RKO (cell line): Measurements from ENCODE around the gene FUT4.
A peak's percentile ranks its signal among the peaks of the same experiment; 100 is the strongest.
"Not testable (repeated sequence)": the region's sequence is repeated elsewhere in the genome, so short reads cannot be mapped to it uniquely, and the experiment has no call there.

ENCODE experiments used
- DNase-seq: peaks from one replicate; pipeline ENCODE4 v3.0.0-alpha.2; 2016; ENCODE audit warnings: low spot score

FUT4 gene

GRCh38 chr11:94568200-94568599 is 24.5 kb downstream of the FUT4 start:
- no peak for DNase-seq

GRCh38 chr11:94568717-94569116 is 25.0 kb downstream of the FUT4 start:
- no peak for DNase-seq

- DNase-seq, result not testable (repeated sequence)
Measured at GRCh38 chr11:94572975-94573374, 29.3 kb downstream of the FUT4 start.

GRCh38 chr11:94574193-94574961 is 30.7 kb downstream of the FUT4 start:
- no peak for DNase-seq

- no peak for DNase-seq
Measured at GRCh38 chr11:94576306-94576705, 32.6 kb downstream of the FUT4 start.

- DNase-seq, result no peak
Measured at GRCh38 chr11:94577841-94578240, 34.1 kb downstream of the FUT4 start.

- DNase-seq, result no peak
Measured at GRCh38 chr11:94581926-94582325, 38.2 kb downstream of the FUT4 start.

- no peak for DNase-seq
Measured at GRCh38 chr11:94583213-94583865, 39.6 kb downstream of the FUT4 start.

GRCh38 chr11:94583866-94584500 is 40.3 kb downstream of the FUT4 start:
- no peak for DNase-seq

GRCh38 chr11:94584978-94585377 is 41.3 kb downstream of the FUT4 start:
- DNase-seq, result no peak

GRCh38 chr11:94585399-94585798 is 41.7 kb downstream of the FUT4 start:
- no peak for DNase-seq

GRCh38 chr11:94586546-94586945 is 42.8 kb downstream of the FUT4 start:
- no peak for DNase-seq

GRCh38 chr11:94586978-94587377 is 43.3 kb downstream of the FUT4 start:
- no peak for DNase-seq

- DNase-seq, result no peak
Measured at GRCh38 chr11:94588366-94588942, 44.7 kb downstream of the FUT4 start.

- DNase-seq, result no peak
Measured at GRCh38 chr11:94590352-94591041, 46.8 kb downstream of the FUT4 start.

GRCh38 chr11:94593030-94593429 is 49.3 kb downstream of the FUT4 start:
- peak; percentile 40 for DNase-seq

- no peak for DNase-seq
Measured at GRCh38 chr11:94595076-94595475, 51.4 kb downstream of the FUT4 start.

- DNase-seq, result no peak
Measured at GRCh38 chr11:94597896-94598295, 54.2 kb downstream of the FUT4 start.
